GM21529 (cell line): ENCODE measurements around the gene MRPS14.

ENCODE experiments used
- ATAC-seq: cut with Tn5 transposase; IDR thresholded peaks from one replicate; pipeline ENCODE4 v1.9.1; 2021; ENCODE audit not compliant: unreplicated experiment

Gene MRPS14

DNA sequence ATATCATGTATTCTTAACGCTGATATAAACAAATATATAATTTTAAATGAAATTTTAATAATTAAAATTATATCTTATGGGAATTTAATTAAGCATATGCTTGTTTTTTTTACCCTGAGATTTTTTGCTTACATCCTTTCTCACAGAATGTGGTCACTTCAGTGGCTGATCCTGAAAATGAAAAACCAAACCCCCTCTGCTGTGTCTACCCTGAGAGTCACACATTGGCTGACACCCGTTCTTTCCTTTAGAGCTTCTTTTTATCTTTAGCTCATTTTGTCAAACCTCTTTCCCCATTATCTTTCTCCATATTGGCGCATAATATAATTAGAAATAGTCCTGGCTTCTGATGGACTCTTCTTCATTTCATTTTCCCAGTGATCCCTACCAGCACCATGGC, 34.2 kb downstream of the MRPS14 start:
- peak; percentile 54 for ATAC-seq

DNA sequence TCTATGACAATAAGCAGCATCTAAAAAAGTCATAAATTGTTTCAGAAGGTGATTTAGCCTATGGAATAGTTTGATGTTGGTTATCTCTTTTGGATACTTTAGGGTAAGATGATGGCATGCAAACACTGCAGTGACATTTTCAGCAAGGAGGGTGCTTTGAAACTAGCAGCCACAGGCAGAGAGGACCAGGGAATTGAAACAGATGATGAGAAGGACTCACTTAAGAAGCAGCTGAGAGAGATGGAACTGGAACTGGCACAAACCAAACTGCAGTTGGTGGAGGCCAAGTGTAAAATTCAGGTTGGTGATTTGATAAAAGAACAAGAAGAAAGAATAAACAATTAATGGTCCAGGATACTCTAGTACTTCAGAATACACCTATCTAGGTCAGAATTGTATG, 34.7 kb downstream of the MRPS14 start:
- ATAC-seq: no peak

DNA sequence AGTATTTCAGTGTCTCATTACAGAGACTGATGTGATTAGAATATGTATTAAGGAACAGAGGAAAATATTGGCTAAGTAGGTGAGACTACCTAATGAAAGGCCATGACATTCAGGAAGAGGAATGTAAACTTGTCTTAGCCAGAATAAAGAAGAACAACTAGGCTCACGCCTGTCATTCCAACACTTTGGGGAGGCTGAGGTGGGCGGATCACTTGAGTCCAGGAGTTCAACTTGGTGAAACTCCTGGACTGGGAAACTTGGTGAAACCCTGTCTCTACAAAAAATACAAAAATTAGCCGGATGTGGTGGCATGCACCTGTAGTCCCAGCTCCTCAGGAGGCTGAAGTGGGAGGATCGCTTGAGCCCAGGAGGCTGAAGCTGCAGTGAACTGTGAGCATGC, 38.3 kb downstream of the MRPS14 start:
- ATAC-seq: no peak

DNA sequence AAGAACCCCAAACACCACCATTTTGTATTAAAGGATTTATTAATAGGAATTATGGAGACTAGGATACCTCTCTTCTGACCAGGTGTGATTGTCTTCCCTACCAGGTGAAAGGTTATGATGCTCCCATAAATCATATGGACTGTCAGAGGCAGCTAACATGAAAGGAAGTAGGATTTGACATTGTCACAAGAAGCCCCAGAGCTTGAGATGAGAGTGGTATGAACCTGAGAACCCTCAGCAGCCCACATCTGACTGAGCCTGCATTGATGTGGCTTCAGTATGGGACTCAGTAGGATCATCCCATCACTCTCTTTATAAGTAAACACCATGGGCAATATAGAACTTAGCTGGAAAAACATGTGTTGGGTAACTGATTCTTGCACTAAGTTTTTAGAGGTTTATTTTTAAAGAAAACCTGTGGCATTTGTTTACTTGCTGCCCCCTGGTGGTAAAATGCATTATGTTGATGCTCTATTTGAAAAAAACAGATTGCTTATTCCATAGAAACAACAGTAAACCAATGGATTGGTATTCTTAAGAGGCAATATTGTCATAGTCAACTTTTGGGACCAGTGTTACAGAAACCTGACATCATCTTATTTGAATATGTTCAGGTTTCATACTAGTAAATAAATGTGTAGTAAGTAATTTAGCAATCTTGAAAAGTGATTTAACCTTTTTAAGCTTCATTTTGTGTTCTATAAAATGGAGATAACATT, 40.1 kb downstream of the MRPS14 start:
- ATAC-seq: no peak

DNA sequence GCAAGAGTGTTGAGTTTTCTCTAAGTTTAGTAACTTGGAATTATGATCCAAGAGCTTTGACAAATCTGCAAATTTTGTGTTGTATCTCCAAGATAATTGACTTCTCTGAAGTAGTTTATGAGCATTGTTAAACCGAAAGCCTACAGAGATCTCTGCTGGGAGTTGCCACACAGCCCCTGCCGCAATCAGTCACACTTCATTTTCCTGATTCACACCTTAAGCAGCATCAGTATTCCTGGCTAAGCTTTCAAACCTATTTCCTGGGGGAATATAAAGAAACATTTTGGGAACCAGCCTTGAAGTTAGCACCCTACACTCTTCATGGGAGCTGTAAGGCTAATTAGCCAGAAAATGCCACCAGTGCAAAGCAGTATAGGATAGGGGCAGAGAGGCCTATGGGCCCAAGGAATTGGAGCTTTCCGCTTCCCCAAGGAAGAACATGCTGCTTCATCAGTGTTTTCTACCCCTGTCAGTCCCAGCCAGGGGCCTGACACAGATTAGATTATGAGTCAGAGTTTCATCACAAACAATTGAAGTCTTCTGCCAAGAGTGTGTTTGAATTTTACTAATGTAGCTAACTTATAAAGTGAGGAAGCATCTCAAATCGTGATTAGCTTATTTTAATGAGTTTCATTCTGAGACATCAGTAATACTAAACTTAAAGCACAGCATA, 46.7 kb downstream of the MRPS14 start:
- ATAC-seq: no peak

DNA sequence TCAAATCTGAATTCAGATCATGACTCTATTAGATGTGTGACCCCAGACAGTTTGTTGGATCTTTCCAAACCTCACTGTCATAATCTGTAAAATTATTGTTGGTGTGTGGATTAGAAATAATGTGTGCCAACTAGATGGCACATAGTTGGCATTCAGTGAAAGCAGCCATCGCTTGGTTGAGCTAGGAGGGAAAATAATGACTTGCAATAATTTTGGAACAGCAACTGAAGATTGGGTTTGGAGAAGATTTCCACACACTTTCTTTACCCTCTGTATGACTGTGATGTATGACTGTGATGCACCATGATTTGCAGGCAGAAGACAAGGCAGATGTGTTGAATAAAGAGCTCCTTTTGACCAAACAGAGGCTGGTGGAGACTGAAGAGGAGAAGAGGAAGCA, 47.5 kb downstream of the MRPS14 start:
- no peak for ATAC-seq

DNA sequence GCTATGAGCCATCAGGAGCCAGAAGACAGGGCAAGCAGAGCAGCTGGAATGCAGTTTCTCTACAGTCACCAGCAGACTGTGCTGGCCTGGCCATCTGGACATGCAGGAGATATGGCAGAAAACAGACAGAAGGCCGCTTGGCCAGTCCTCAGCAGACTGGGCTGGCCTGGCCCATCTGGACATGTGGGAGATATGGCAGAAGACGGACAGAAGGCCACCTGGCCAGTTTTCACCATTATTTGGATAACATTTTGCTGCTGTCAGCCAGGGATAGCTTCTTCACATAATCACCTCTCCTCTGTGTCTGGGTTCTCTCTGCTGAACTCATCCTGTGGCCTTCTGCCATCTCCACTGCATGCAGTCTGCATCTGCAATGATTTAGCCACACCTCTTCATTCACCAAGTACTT, 48.5 kb downstream of the MRPS14 start:
- ATAC-seq: no peak

DNA sequence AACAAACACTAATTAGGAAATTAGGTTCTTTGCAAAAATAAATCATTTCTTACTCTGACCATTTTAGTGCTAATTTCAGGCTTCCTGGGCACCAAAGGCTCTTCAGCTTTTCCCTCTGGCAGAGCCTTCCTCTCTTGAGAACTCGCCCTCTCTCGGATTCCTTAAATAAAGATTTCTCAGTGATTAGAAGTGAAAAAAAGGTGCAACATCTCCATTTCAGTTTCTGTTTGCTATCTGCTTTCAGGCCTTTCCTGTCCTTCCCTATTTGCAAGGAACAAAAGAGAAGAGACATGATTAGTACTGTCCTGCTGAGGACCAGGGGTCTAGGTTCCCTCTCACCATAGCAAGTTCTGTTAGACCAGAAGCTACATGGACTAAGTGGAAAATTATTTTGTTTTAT, 51.3 kb downstream of the MRPS14 start:
- no peak for ATAC-seq

DNA sequence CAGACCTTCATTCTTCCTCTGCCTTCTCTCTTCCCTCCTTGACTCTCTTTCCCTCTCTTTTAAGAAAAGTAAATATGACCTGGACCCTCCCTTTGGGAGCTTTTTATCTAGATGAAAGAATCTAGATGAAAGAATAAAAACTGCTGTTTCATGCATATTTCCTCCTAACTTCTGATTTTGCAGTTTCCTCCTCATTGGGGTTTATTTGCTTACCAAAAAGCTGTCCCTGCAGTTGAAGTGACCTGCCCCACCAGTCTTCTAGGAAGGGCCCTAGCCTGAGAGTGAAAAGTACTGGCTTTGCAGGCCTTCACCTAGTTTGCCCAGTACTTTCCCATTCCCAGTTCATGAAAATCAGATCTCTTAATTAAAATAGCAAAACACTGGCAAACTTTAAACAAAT, 51.8 kb downstream of the MRPS14 start:
- no peak for ATAC-seq

DNA sequence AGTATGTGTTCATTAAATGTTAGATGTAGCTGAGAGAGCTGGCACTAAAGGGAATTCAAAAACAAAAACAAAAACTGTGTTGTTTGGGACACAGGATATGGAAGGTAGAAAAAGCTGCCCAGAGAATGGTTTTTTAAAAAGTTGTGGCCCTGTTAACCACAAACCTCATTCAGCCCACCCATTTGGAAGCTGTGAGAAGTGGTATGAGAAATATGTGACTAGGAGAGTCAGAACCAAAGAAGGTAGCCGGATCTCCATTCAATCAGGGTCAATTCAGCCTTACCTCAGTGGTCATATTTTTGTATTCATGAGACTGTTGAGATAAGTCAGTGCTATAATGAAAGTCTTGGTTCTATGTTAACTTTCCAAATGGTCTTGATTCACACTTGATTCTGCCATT, 53.2 kb downstream of the MRPS14 start:
- ATAC-seq: no peak

DNA sequence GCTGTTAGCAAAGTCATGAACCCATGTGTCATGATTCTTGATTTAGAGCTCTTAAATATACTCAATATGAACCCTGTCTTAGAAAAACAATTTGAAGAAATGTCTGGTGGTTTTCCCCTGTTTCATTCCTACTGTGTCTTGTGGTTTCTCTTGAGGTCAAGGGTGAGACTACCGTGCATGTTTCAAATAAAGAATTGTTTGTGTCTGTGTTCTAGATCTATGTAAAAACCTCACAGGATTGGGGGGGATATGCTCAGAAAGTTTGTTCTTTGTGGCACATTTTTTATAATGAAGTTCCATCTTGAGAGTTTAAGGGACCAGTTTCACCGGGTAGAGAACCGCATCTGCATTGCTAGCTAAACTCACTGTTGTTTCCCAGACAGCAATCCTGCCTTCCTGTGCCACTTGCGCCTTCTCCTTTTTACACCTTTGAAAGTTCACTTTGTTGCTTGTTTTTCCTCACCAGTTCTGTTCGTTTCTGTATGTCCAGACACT, 54.4 kb downstream of the MRPS14 start:
- peak; percentile 82 for ATAC-seq

DNA sequence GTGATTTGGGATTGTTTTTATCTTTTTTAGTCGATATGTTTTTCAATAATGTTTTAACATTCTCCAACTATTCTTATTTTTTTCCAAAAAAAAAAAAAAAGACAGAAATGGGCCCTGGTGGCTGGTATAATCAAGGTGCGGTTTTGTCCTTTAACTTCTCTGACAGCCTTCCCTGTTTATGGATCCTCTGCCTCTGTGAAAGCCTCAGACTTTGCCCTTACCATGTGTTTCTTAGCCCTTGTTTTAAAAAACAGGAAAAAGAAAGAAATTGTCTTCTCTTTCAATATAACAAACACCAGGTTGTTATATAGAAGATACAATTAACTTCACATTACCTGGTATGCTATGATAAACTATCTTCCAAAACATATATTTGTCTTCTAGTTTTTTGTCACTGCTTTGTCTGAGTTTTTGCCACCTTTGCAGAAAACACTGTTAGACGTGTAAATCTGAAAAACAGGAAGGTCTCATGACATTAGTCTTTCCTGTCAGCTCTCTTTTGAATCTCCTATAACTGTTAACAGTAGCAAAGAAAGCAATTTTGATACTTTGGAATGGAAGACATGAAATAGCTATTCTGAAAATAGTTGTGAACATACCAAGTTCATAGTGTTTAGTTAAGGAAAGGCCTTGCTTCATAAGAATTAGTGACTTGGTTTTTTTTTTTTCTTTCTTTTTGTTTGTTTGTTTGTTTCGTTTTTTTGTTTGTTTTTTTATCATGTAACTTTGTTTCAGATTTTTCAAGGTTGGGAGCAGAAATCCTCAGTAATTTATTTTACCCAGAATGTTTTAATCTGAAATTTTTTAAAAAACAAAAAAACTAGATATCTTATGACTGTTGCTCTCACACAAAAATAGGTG, 55.1 kb downstream of the MRPS14 start:
- no peak for ATAC-seq

DNA sequence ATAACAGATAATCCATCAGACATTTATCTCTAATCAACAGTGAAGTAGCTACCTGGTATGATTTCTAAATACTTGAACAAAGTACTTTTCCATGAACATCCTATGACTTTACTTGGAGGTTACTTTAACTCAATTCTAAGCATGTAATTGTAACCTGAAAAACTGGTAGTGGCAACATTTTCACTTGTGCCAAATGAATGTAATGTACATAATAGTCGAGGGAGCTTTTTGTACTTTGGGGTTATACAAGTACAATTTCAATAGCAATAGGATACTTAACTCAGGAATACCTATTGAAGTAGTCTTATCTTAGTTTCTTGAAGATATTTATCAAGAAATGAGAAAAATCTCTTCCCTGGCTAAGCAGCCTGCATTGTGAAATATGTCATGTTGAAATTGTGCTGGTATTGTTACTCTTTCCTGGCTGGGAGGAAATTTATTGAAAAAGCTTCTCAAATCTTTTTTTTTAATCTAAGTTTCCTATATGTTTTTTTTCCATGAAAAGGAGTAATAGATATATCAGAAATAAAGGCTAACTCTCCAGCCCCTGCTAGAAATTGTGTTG, 57.1 kb downstream of the MRPS14 start:
- no peak for ATAC-seq

DNA sequence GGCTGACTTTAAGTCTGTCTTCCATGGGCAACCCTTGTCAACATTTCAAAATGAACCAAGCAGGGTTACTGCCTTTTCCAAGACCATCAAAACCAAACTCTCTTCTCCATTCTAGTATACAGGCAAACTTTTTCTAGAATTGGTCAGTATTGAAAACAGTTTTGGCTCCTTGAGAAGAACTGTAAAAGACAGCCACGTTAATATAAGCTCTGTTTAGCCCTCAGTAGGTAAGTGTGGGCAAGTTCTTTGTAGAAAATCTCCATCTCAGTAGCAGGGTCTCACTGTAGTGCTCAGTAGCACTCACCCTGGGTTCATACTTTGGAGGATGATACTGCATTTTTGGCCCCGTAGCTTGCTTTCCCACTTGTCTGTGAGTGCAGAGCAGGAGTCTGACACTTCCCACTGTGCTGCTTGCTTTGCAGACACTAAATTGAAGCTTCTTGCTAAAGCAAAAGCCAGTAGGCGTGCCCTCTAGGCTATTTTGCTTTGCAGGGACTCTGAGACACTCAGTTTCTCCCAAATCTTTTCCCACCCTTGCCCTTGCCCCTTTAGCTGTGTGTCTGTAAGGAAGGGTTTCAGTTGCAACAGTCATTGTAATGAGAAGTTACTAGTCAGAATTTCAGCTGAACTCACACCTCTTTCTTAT, 57.7 kb downstream of the MRPS14 start:
- ATAC-seq: no peak

DNA sequence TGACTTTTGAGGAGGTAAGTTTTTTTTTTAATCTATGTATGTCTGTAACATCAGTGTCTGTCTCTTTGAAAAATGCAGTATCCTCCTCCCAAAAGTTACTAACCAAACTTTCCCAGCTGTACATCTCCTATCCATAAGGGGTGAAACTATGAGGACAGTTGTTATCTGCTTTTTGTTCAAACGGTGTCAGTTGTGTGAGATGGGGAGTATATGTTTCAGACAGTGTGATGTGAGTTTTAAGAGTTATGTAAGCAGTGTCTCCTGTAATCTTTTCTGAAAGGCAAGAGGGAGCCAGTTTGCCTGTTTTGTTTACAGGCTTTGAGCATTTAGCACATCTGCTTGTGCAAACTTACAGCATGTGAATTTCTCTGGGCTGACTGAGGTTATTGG, 58.3 kb downstream of the MRPS14 start:
- ATAC-seq: no peak

DNA sequence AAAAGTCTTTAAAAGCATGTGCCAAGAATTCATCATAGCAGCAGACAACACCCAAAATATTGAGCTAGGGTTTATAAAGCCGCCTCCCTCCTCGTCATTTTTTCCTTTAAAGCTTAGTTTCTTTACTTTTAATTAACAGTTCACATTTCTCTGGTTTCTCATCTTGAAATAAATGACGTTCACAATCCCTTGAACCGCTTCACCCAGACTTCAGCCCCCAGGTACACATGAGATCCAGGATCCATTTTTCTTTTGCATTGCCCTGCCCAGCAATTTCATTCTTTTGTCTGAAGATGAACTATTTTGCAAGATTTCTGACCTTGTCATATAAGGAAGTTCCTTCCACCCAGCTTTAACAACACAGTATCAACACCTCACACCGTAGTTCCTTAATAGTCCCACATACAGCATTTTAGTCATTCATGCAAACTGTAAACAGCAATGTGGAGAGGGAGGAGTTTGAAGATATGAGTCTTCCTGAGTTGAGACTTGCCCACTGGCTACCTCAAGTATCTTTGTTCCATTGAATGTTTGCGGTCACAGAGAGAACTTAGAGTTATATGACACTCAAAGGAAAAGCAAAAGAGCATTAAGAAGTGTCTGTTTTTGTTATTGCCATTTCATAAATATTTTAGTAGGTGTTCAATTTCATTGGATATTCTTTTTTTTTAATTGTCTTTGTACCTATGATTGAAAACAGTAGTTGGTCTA, 58.8 kb downstream of the MRPS14 start:
- ATAC-seq: no peak

DNA sequence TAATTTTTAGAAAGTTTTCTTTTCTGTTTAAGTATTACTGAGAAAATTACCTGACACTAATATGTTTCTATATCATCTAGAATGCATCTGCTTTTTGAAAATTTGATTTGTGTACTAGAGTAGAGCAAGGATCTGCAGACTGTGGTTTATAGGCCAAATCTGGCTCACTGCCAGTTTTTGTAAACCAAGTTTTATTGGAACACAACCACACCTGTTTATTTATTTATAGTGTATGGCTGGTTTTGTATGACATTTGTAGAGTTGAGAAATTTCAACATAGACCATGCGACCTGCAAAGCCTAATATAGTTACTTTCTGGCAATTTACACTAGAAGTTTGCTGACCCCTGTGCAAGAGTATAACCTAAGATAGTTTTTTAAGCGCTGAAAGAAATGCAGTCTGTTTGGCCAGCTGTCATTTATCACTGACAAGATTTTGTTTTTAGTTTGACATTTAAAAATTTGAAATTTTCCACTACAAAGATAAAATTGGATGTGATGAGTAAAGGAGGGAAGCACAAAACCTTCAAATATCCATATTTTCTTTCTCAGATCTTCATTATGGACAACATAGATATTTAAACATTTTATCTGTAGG, 59.6 kb downstream of the MRPS14 start:
- ATAC-seq: no peak
